B cell (primary cell): ENCODE results near the gene RALGAPB. TPM values are rescaled to one million over a fixed set of nuclear protein-coding genes. Genes with fewer than 3 reads are reported as not detected.

Experiments
- ATAC-seq: fragments of 200-7000 bp; cut with Tn5 transposase; one replicate; pipeline ENCODE4 v1.10.0; 2021; ENCODE audit warnings: low read depth, mild to moderate bottlenecking, moderate number of reproducible peaks, moderate library complexity
- CTCF ChIA-PET: fragments of 350-600 bp; sonication (Branson Sonifier 250); formaldehyde crosslinking; loops from one replicate; lab custom pipeline; 2021; ENCODE audit warnings: antibody characterized with exemption, inconsistent platforms; lab: Charles Lee
- POLR2A ChIA-PET: fragments of 350-600 bp; sonication (Branson Sonifier 250); formaldehyde crosslinking; loops from one replicate; lab custom pipeline; 2021; ENCODE audit warnings: antibody characterized with exemption; lab: Charles Lee
- DNase-seq: peaks from one replicate; pipeline ENCODE4 v3.0.0; 2013
- H2AFZ ChIP-seq: 2 replicates; pipeline ENCODE4 v1.6.1; 2012; ENCODE audit warnings: mild to moderate bottlenecking, low read depth, low read length; ENCODE audit not compliant: insufficient read depth, poor library complexity, severe bottlenecking
- H3K27ac ChIP-seq, 2 donors: 1 replicate in 1 of 2; 2 replicates in 1 of 2; pipeline ENCODE4 v1.5.1; 2012 to 2013; ENCODE audit warnings: low read length in 2 of 2, mild to moderate bottlenecking in 2 of 2, moderate library complexity in 1 of 2
- H3K27me3 ChIP-seq, 4 experiments: fragments of 200-600 bp in 1 of 4; sonication (generic) in 1 of 4; replicated peaks in 1 of 4; 1 replicate in 2 of 4; 2 replicates in 2 of 4; pipeline versions ENCODE4 v1.6.1 to v1.7.0; 2013 to 2016; ENCODE audit warnings: low read length in 3 of 4, mild to moderate bottlenecking in 2 of 4, mixed read lengths in 1 of 4, moderate library complexity in 1 of 4; ENCODE audit not compliant: insufficient read depth in 4 of 4, control insufficient read depth in 3 of 4; ENCODE audit errors: control extremely low read depth in 1 of 4
- H3K36me3 ChIP-seq, 2 experiments: replicated peaks in 1 of 2; 1 replicate in 1 of 2; 2 replicates in 1 of 2; pipeline versions ENCODE4 v1.6.1 to v1.7.1; 2013; ENCODE audit warnings: low read length in 1 of 2; ENCODE audit not compliant: insufficient read depth in 2 of 2, control insufficient read depth in 1 of 2; ENCODE audit errors: control extremely low read depth in 1 of 2, extremely low read depth in 1 of 2
- H3K4me1 ChIP-seq, 2 donors: fragments of 200-600 bp in 1 of 2; sonication (generic) in 1 of 2; 1 replicate in 1 of 2; 2 replicates in 1 of 2; pipeline versions ENCODE4 v1.5.1 to v1.6.1; 2013 to 2017; ENCODE audit warnings: low read length in 2 of 2; ENCODE audit not compliant: control insufficient read depth in 2 of 2, insufficient read depth in 2 of 2
- H3K4me2 ChIP-seq: replicated peaks from 2 replicates; pipeline ENCODE3; 2012; ENCODE audit warnings: mild to moderate bottlenecking, low read depth, low read length; ENCODE audit not compliant: poor library complexity, severe bottlenecking
- H3K4me3 ChIP-seq, 5 experiments: fragments of 200-600 bp in 1 of 5; sonication (generic) in 1 of 5; 1 replicate in 3 of 5; 2 replicates in 2 of 5; pipeline versions ENCODE4 v1.5.1 to v1.7.0; 2011 to 2016; ENCODE audit warnings: low read length in 4 of 5, mild to moderate bottlenecking in 4 of 5, low read depth in 2 of 5, control low read depth in 1 of 5, moderate library complexity in 1 of 5; ENCODE audit not compliant: insufficient read depth in 1 of 5; ENCODE audit errors: control extremely low read depth in 1 of 5, extremely low read depth in 1 of 5
- H3K79me2 ChIP-seq: fragments of 200-600 bp; sonication (generic); one replicate; pipeline ENCODE4 v1.6.0; 2016; ENCODE audit warnings: low read length; ENCODE audit not compliant: control insufficient read depth, insufficient read depth
- H3K9ac ChIP-seq: fragments of 200-600 bp; sonication (generic); 2 replicates; pipeline ENCODE4 v1.6.1; 2017; ENCODE audit warnings: mild to moderate bottlenecking, low read length, moderate library complexity
- H3K9me3 ChIP-seq, 3 donors: one replicate each; pipeline versions ENCODE4 v1.6.1 to v1.7.1; 2013; ENCODE audit warnings: low read length in 2 of 3; ENCODE audit not compliant: control insufficient read depth in 2 of 3, insufficient read depth in 1 of 3; ENCODE audit errors: control extremely low read depth in 1 of 3
- H4K20me1 ChIP-seq: 2 replicates; pipeline ENCODE4 v1.6.0; 2012; ENCODE audit warnings: mild to moderate bottlenecking, low read length; ENCODE audit not compliant: insufficient read depth, control insufficient read depth, poor library complexity, severe bottlenecking
- H3K27ac Mint-ChIP-seq: one replicate; pipeline ENCODE4 v1.8.0; 2021; ENCODE audit warnings: mixed read lengths
- H3K27me3 Mint-ChIP-seq: one replicate; pipeline ENCODE4 v1.8.0; 2021; ENCODE audit warnings: mixed read lengths
- H3K4me1 Mint-ChIP-seq: one replicate; pipeline ENCODE4 v1.8.0; 2021; ENCODE audit warnings: mixed read lengths
- H3K4me3 Mint-ChIP-seq: one replicate; pipeline ENCODE4 v1.8.0; 2021; ENCODE audit warnings: mixed read lengths
- H3K9me3 Mint-ChIP-seq: one replicate; pipeline ENCODE4 v1.8.0; 2022; ENCODE audit warnings: mixed read lengths; ENCODE audit not compliant: insufficient read depth
- EZH2 ChIP-seq: IDR thresholded peaks from 2 replicates; pipeline ENCODE4 v1.6.1; 2012; ENCODE audit warnings: borderline replicate concordance, low read depth, mild to moderate bottlenecking, moderate library complexity, low read length; ENCODE audit not compliant: insufficient read depth, poor library complexity, severe bottlenecking
- WGBS: methylation state at CpG from one replicate; pipeline ENCODE4 v1.1.5; 2013; ENCODE audit warnings: missing lambda C conversion rate; ENCODE audit not compliant: insufficient coverage; 5-methylcytosine and 5-hydroxymethylcytosine counted together
- intact Hi-C: fragments of 100-400 bp; cut with micrococcal nuclease; formaldehyde crosslinking; loops from one replicate; pipeline ENCODE4 v1.10.0; 2022
- polyA plus RNA-seq: library from polyadenylated mRNA; depleted of rRNA; stranded (reverse); fragments of >200 nt; gene quantifications from 2 replicates; pipeline ENCODE4 v1.2.3, GENCODE V29; 2012
- total RNA-seq, 2 donors: library from RNA; stranded (reverse); fragments of 120-200 nt in 1 of 2; gene quantifications; 1 replicate in 1 of 2; 2 replicates in 1 of 2; pipeline versions ENCODE4 v1.2.3 to v1.2.4, GENCODE V29; 2013 to 2022
- TF ChIP-seq, protein P1 (sequence below): fragments of 200-600 bp; IDR thresholded peaks from one replicate; pipeline ENCODE4 v1.8.0; 2022; ENCODE audit warnings: antibody characterized with exemption, mild to moderate bottlenecking

The RALGAPB gene
- total and polyA plus RNA-seq, 2 donors (not counting 1 experiment from before 2014, with no cell fraction given): 15.0 to 58.3 TPM

GRCh38 chr20:38537176-38537575 is 64.5 kb downstream of the RALGAPB start:
- H3K9me3 Mint-ChIP-seq: no peaks in the 10 kb centered on the region
- no peaks in the 10 kb centered on the region for H4K20me1 ChIP-seq
- no peak overlapping the region for H2AFZ ChIP-seq
- H3K4me3 Mint-ChIP-seq: no peak overlapping the region
- TF ChIP-seq, protein P1, sequence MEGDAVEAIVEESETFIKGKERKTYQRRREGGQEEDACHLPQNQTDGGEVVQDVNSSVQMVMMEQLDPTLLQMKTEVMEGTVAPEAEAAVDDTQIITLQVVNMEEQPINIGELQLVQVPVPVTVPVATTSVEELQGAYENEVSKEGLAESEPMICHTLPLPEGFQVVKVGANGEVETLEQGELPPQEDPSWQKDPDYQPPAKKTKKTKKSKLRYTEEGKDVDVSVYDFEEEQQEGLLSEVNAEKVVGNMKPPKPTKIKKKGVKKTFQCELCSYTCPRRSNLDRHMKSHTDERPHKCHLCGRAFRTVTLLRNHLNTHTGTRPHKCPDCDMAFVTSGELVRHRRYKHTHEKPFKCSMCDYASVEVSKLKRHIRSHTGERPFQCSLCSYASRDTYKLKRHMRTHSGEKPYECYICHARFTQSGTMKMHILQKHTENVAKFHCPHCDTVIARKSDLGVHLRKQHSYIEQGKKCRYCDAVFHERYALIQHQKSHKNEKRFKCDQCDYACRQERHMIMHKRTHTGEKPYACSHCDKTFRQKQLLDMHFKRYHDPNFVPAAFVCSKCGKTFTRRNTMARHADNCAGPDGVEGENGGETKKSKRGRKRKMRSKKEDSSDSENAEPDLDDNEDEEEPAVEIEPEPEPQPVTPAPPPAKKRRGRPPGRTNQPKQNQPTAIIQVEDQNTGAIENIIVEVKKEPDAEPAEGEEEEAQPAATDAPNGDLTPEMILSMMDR: no peak
- TF ChIP-seq EZH2: no peak
- no peak for DNase-seq
- H3K9ac ChIP-seq: no peak overlapping the region
- H3K4me1 Mint-ChIP-seq: no peaks in the 10 kb centered on the region
- CTCF ChIA-PET: no interaction called here
- POLR2A ChIA-PET: no interaction called here
- H3K4me3 ChIP-seq: no peak overlapping the region
- no peaks in the 10 kb centered on the region for H3K27me3 ChIP-seq
- no peak overlapping the region for H3K4me2 ChIP-seq
- no peak overlapping the region for H3K27ac Mint-ChIP-seq
- no peaks in the 10 kb centered on the region for H3K27me3 Mint-ChIP-seq
- no peaks in the 10 kb centered on the region for H3K9me3 ChIP-seq
- H3K4me1 ChIP-seq: no peaks in the 10 kb centered on the region
- no peaks in the 10 kb centered on the region for H3K79me2 ChIP-seq
- no peak overlapping the region for H3K27ac ChIP-seq
- H3K36me3 ChIP-seq: peaks cover 2 to 97% of the 10 kb centered on the region in 2 experiments
- WGBS: no CpG with 5 or more reads among the region's 1 CpG
- no peak for ATAC-seq
- intact Hi-C loops: no loop called here

DNA sequence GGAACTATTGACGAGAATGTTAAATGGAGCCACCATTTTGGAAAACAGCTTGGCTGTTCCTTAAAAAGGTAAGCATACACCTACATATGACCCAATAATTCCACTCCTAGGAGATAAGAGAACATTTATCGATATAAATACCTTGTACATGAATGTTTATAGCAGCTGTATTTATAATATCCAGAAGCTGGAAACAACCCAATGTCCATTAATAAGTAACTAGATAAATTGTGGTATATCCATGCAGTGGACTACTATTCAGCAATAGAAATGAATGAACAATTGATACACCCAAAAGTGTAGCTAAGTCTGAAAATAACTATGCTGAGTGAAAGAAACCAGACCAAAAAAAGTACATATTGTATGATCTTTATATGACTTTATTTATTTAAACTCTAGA is 66.1 kb downstream of the RALGAPB start:
- Histone ChIP-seq H3K36me3 (peaks cover 11 to 88% of the 10 kb centered on the region in 2 experiments), H3K9ac (no peak overlapping the region), H3K27ac (no peak overlapping the region), H4K20me1 (no peaks in the 10 kb centered on the region), H3K27me3 (no peaks in the 10 kb centered on the region), H3K4me3 (no peak overlapping the region), H3K4me2 (no peak overlapping the region), H3K4me1 (no peaks in the 10 kb centered on the region), H3K9me3 (no peaks in the 10 kb centered on the region), H3K79me2 (no peaks in the 10 kb centered on the region), H2AFZ (no peak overlapping the region)
- no peak overlapping the region for H3K4me3 Mint-ChIP-seq
- ATAC-seq: no peak
- peaks cover 2% of the 10 kb centered on the region for H3K4me1 Mint-ChIP-seq
- no peaks in the 10 kb centered on the region for H3K9me3 Mint-ChIP-seq
- POLR2A ChIA-PET: no interaction called here
- no peak overlapping the region for H3K27ac Mint-ChIP-seq
- TF ChIP-seq, protein P1: no peak
- CTCF ChIA-PET: no interaction called here
- H3K27me3 Mint-ChIP-seq: no peaks in the 10 kb centered on the region
- no CpG with 5 or more reads among the region's 2 CpGs for WGBS
- intact Hi-C loops: no loop called here
- no peak for DNase-seq
